Measurements from ENCODE around the gene SPEN.

Gene SPEN

GRCh38 chr1:15848929-15849774, 1.6 kb downstream of the SPEN start:
- no peaks in the 10 kb centered on the region for H3K9me3 ChIP-seq (ENCODE audit: control insufficient read depth, insufficient read depth, low read depth, low read length)
- peak overlapping the region; percentile 87 for H3K4me3 ChIP-seq (ENCODE audit: low read depth, low read length)
- H3K27ac ChIP-seq (ENCODE audit: extremely low read depth, low read depth, low read length) = peak overlapping the region; percentile 98
- CTCF ChIA-PET = interaction anchor here (0.6 to 1.7 kb wide), 5 partner anchors 28 to 58 kb away, joined by 3 to 4 read pairs (median 3); no protein-coding TSS in a partner anchor
- H3K4me1 ChIP-seq (ENCODE audit: control insufficient read depth, insufficient read depth, low read length) = peaks cover 17% of the 10 kb centered on the region
- POLR2A ChIA-PET = interaction anchor here (0.6 to 4.8 kb wide), 25 partner anchors 10 to 1055 kb away, joined by 3 to 106 read pairs (median 5); no protein-coding TSS in a partner anchor
- H3K36me3 ChIP-seq (ENCODE audit: control insufficient read depth in 2 of 2, insufficient read depth in 1 of 2, low read length in 2 of 2) = peaks cover 6 to 15% of the 10 kb centered on the region in 2 experiments; a peak in 2 of 3 replicates
- TF ChIP-seq SP7 (tag by site-specific recombination; IDR thresholded peaks at IDR 0.05) = peak; percentile 83
- TF ChIP-seq, protein P1, sequence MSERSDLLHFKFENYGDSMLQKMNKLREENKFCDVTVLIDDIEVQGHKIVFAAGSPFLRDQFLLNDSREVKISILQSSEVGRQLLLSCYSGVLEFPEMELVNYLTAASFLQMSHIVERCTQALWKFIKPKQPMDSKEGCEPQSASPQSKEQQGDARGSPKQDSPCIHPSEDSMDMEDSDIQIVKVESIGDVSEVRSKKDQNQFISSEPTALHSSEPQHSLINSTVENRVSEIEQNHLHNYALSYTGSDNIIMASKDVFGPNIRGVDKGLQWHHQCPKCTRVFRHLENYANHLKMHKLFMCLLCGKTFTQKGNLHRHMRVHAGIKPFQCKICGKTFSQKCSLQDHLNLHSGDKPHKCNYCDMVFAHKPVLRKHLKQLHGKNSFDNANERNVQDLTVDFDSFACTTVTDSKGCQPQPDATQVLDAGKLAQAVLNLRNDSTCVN (tag by site-specific recombination; optimal IDR thresholded peaks at IDR 0.05) = peak; percentile 93
- peak; percentile 18; the same call in 1 of the 2 replicates for TF ChIP-seq ZNF660 (tag by site-specific recombination; IDR thresholded peaks at IDR 0.05)
- peak; percentile 32; the same call in 1 of the 2 replicates for TF ChIP-seq ZIC2 (tag by site-specific recombination; IDR thresholded peaks at IDR 0.05)
- peak; percentile 72; the same call in 1 of the 2 replicates for TF ChIP-seq SP3 (tag by site-specific recombination; IDR thresholded peaks at IDR 0.05)
- TF ChIP-seq, protein P2, sequence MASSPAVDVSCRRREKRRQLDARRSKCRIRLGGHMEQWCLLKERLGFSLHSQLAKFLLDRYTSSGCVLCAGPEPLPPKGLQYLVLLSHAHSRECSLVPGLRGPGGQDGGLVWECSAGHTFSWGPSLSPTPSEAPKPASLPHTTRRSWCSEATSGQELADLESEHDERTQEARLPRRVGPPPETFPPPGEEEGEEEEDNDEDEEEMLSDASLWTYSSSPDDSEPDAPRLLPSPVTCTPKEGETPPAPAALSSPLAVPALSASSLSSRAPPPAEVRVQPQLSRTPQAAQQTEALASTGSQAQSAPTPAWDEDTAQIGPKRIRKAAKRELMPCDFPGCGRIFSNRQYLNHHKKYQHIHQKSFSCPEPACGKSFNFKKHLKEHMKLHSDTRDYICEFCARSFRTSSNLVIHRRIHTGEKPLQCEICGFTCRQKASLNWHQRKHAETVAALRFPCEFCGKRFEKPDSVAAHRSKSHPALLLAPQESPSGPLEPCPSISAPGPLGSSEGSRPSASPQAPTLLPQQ (tag by site-specific recombination; IDR thresholded peaks at IDR 0.05) = peak; percentile 20; the same call in 1 of the 2 replicates
- no peak for TF ChIP-seq ZNF23 (tag by site-specific recombination; IDR thresholded peaks at IDR 0.05; ENCODE audit: borderline replicate concordance)
- no peak for TF ChIP-seq ZNF621 (tag by site-specific recombination; IDR thresholded peaks at IDR 0.05)
- TF ChIP-seq, protein P3, sequence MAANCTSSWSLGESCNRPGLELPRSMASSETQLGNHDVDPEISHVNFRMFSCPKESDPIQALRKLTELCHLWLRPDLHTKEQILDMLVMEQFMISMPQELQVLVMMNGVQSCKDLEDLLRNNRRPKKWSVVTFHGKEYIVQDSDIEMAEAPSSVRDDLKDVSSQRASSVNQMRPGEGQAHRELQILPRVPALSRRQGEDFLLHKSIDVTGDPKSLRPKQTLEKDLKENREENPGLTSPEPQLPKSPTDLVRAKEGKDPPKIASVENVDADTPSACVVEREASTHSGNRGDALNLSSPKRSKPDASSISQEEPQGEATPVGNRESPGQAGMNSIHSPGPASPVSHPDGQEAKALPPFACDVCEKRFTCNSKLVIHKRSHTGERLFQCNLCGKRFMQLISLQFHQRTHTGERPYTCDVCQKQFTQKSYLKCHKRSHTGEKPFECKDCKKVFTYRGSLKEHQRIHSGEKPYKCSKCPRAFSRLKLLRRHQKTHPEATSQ (tag by site-specific recombination; IDR thresholded peaks at IDR 0.05) = no peak
- 0 out of 2 replicates have a peak, but pooled peaks have one; percentile 14 for TF ChIP-seq KLF8 (tag by site-specific recombination; IDR thresholded peaks at IDR 0.05)
- TF ChIP-seq ZNF121 (tag by site-specific recombination; IDR thresholded peaks at IDR 0.05) = 0 out of 2 replicates have a peak, but pooled peaks have one; percentile 61
- TF ChIP-seq WT1 (tag by site-specific recombination; IDR thresholded peaks at IDR 0.05) = peak; percentile 11; the same call in 1 of the 2 replicates
- no peak for TF ChIP-seq ZNF148 (tag by site-specific recombination; IDR thresholded peaks at IDR 0.05; ENCODE audit: borderline replicate concordance)
- peak; percentile 49; the same call in 1 of the 2 replicates for TF ChIP-seq EGR2 (tag by site-specific recombination; IDR thresholded peaks at IDR 0.05; ENCODE audit: low read depth)
- TF ChIP-seq, protein P4, sequence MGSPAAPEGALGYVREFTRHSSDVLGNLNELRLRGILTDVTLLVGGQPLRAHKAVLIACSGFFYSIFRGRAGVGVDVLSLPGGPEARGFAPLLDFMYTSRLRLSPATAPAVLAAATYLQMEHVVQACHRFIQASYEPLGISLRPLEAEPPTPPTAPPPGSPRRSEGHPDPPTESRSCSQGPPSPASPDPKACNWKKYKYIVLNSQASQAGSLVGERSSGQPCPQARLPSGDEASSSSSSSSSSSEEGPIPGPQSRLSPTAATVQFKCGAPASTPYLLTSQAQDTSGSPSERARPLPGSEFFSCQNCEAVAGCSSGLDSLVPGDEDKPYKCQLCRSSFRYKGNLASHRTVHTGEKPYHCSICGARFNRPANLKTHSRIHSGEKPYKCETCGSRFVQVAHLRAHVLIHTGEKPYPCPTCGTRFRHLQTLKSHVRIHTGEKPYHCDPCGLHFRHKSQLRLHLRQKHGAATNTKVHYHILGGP (tag by site-specific recombination; IDR thresholded peaks at IDR 0.05) = no peak
- TF ChIP-seq ZNF610 (tag by site-specific recombination; IDR thresholded peaks at IDR 0.05; ENCODE audit: borderline replicate concordance) = peak; percentile 61; the same call in 1 of the 2 replicates
- TF ChIP-seq, protein P5, sequence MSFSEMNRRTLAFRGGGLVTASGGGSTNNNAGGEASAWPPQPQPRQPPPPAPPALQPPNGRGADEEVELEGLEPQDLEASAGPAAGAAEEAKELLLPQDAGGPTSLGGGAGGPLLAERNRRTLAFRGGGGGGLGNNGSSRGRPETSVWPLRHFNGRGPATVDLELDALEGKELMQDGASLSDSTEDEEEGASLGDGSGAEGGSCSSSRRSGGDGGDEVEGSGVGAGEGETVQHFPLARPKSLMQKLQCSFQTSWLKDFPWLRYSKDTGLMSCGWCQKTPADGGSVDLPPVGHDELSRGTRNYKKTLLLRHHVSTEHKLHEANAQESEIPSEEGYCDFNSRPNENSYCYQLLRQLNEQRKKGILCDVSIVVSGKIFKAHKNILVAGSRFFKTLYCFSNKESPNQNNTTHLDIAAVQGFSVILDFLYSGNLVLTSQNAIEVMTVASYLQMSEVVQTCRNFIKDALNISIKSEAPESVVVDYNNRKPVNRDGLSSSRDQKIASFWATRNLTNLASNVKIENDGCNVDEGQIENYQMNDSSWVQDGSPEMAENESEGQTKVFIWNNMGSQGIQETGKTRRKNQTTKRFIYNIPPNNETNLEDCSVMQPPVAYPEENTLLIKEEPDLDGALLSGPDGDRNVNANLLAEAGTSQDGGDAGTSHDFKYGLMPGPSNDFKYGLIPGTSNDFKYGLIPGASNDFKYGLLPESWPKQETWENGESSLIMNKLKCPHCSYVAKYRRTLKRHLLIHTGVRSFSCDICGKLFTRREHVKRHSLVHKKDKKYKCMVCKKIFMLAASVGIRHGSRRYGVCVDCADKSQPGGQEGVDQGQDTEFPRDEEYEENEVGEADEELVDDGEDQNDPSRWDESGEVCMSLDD (tag by site-specific recombination; IDR thresholded peaks at IDR 0.05) = peak; percentile 72
- no peak for TF ChIP-seq ZNF473 (tag by site-specific recombination; IDR thresholded peaks at IDR 0.05)
- TF ChIP-seq ZNF341 (tag by site-specific recombination; IDR thresholded peaks at IDR 0.05; ENCODE audit: low read depth) = peak; percentile 100
- peak; percentile 12; the same call in 1 of the 2 replicates for TF ChIP-seq ZSCAN4 (tag by site-specific recombination; IDR thresholded peaks at IDR 0.05)
- TF ChIP-seq RBAK (tag by site-specific recombination; IDR thresholded peaks at IDR 0.05) = no peak
- peak; percentile 63 for TF ChIP-seq SP2 (tag by site-specific recombination; IDR thresholded peaks at IDR 0.05)
- TF ChIP-seq ZNF350 (tag by site-specific recombination; IDR thresholded peaks at IDR 0.05) = no peak
- TF ChIP-seq ZNF777 (tag by site-specific recombination; IDR thresholded peaks at IDR 0.05; ENCODE audit: borderline replicate concordance) = no peak
